K562 (cell line): ENCODE data around the gene BEND5.

Experiments used
- DPF2 ChIP-seq: fragments of 450-650 bp; IDR thresholded peaks from 2 replicates; pipeline ENCODE4 v1.6.1; 2016
- KDM5B ChIP-seq: fragments of 200-600 bp; sonication (generic); IDR thresholded peaks from 2 replicates; pipeline ENCODE4 v1.6.1; 2012; ENCODE audit warnings: low read depth, mild to moderate bottlenecking, moderate library complexity, low read length, control low read depth, inconsistent platforms; ENCODE audit not compliant: insufficient replicate concordance
- MAFK ChIP-seq: IDR thresholded peaks from 2 replicates; pipeline ENCODE4 v1.6.1; 2011; ENCODE audit warnings: low read length, improper control_type of control experiment
- NCOA4 ChIP-seq: fragments of 450-650 bp; IDR thresholded peaks from 2 replicates; pipeline ENCODE4 v1.6.1; 2018; ENCODE audit warnings: mild to moderate bottlenecking; ENCODE audit not compliant: partially characterized antibody
- POLR2H ChIP-seq: IDR thresholded peaks from 2 replicates; pipeline ENCODE4 v1.6.1; 2016; ENCODE audit warnings: missing genetic modification characterization, low read depth, mild to moderate bottlenecking, control low read depth, missing compliant biosample characterization, moderate library complexity
- SRSF7 ChIP-seq: fragments of 200-400 bp; formaldehyde crosslinking; optimal IDR thresholded peaks from 2 replicates; pipeline ENCODE3; 2017; ENCODE audit warnings: mild to moderate bottlenecking, low read depth, low read length
- TBP ChIP-seq: optimal IDR thresholded peaks from 2 replicates; pipeline ENCODE3; 2011; ENCODE audit warnings: low read depth, low read length, improper control_type of control experiment
- TCF7L2 ChIP-seq: fragments of 150-350 bp; IDR thresholded peaks from 2 replicates; pipeline ENCODE4 v1.6.1; 2016; ENCODE audit warnings: low read depth, mild to moderate bottlenecking, low read length, moderate library complexity
- ZNF232 ChIP-seq: sonication (generic); formaldehyde crosslinking; IDR thresholded peaks from 2 replicates; pipeline ENCODE4 v1.8.0; 2022; ENCODE audit warnings: mild to moderate bottlenecking, missing genetic modification reagents
- ZNF282 ChIP-seq: sonication (generic); formaldehyde crosslinking; IDR thresholded peaks from 2 replicates; pipeline ENCODE4 v1.8.1; 2023; ENCODE audit warnings: missing genetic modification reagents
- ZNF408 ChIP-seq: fragments of 250-450 bp; sonication (Bioruptor Pico); IDR thresholded peaks from 2 replicates; pipeline ENCODE4 v1.4.0; 2020; ENCODE audit warnings: low read depth, mild to moderate bottlenecking, moderate library complexity
- TF ChIP-seq, protein P1 (sequence below): sonication (generic); formaldehyde crosslinking; IDR thresholded peaks from 2 replicates; pipeline ENCODE4 v1.8.0; 2022; ENCODE audit warnings: mild to moderate bottlenecking, missing genetic modification reagents
- TF ChIP-seq, protein P2 (sequence below), 3 experiments: IDR thresholded peaks in 2 of 3; conservative IDR thresholded peaks in 1 of 3; 2 replicates each; pipeline ENCODE4 v1.5.1; 2011 to 2012; ENCODE audit warnings: low read length in 3 of 3, mild to moderate bottlenecking in 3 of 3, control low read depth in 2 of 3, improper control_type of control experiment in 1 of 3, inconsistent platforms in 1 of 3, low read depth in 1 of 3, mixed read lengths in 1 of 3, moderate library complexity in 1 of 3; ENCODE audit not compliant: insufficient read depth in 2 of 3
- TF ChIP-seq, protein P3 (sequence below): fragments of 250-450 bp; sonication (Bioruptor Pico); IDR thresholded peaks from 2 replicates; pipeline ENCODE4 v1.4.0; 2020; ENCODE audit warnings: mild to moderate bottlenecking, moderate library complexity

DNA sequence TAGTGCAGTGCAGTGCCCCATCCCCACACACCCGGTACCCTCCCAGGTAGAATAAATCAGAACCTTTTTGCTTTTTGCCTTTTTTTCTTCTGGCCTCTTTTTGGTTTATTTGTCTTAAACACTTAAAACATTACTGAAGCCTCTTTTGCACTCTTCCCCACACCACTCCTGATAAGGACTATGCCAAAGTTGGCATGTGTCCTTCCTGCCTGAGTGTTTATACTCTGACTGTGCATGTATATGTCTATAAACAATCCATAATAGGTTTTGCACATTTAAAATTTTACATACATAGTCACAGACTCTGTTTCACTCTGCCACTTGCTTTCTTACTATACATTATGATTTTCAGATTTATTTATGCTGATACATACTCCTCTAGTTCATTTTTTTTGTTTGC, 59.6 kb downstream of the BEND5 start:
- no peak for TF ChIP-seq SRSF7
- no peak for TF ChIP-seq MAFK
- TF ChIP-seq NCOA4, result no peak
- TF ChIP-seq TCF7L2, result no peak
- TF ChIP-seq TBP, result no peak
- no peak for TF ChIP-seq KDM5B
- no peak for TF ChIP-seq ZNF282 (CRISPR knock-in tag)
- TF ChIP-seq ZNF408 (CRISPR knock-in tag), result no peak
- TF ChIP-seq, protein P1, sequence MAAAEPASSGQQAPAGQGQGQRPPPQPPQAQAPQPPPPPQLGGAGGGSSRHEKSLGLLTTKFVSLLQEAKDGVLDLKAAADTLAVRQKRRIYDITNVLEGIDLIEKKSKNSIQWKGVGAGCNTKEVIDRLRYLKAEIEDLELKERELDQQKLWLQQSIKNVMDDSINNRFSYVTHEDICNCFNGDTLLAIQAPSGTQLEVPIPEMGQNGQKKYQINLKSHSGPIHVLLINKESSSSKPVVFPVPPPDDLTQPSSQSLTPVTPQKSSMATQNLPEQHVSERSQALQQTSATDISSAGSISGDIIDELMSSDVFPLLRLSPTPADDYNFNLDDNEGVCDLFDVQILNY (CRISPR knock-in tag), result no peak
- TF ChIP-seq, protein P2, sequence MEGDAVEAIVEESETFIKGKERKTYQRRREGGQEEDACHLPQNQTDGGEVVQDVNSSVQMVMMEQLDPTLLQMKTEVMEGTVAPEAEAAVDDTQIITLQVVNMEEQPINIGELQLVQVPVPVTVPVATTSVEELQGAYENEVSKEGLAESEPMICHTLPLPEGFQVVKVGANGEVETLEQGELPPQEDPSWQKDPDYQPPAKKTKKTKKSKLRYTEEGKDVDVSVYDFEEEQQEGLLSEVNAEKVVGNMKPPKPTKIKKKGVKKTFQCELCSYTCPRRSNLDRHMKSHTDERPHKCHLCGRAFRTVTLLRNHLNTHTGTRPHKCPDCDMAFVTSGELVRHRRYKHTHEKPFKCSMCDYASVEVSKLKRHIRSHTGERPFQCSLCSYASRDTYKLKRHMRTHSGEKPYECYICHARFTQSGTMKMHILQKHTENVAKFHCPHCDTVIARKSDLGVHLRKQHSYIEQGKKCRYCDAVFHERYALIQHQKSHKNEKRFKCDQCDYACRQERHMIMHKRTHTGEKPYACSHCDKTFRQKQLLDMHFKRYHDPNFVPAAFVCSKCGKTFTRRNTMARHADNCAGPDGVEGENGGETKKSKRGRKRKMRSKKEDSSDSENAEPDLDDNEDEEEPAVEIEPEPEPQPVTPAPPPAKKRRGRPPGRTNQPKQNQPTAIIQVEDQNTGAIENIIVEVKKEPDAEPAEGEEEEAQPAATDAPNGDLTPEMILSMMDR (IDR thresholded peaks at IDR 0.05 in 2 of 3, conservative IDR thresholded peaks at IDR 0.05 in 1 of 3; ENCODE audit: insufficient read depth in 2 of 3, low read depth in 1 of 3, low read length in 3 of 3), result no peak
- TF ChIP-seq, protein P3, sequence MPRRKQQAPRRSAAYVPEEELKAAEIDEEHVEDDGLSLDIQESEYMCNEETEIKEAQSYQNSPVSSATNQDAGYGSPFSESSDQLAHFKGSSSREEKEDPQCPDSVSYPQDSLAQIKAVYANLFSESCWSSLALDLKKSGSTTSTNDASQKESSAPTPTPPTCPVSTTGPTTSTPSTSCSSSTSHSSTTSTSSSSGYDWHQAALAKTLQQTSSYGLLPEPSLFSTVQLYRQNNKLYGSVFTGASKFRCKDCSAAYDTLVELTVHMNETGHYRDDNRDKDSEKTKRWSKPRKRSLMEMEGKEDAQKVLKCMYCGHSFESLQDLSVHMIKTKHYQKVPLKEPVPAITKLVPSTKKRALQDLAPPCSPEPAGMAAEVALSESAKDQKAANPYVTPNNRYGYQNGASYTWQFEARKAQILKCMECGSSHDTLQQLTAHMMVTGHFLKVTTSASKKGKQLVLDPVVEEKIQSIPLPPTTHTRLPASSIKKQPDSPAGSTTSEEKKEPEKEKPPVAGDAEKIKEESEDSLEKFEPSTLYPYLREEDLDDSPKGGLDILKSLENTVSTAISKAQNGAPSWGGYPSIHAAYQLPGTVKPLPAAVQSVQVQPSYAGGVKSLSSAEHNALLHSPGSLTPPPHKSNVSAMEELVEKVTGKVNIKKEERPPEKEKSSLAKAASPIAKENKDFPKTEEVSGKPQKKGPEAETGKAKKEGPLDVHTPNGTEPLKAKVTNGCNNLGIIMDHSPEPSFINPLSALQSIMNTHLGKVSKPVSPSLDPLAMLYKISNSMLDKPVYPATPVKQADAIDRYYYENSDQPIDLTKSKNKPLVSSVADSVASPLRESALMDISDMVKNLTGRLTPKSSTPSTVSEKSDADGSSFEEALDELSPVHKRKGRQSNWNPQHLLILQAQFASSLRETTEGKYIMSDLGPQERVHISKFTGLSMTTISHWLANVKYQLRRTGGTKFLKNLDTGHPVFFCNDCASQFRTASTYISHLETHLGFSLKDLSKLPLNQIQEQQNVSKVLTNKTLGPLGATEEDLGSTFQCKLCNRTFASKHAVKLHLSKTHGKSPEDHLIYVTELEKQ (CRISPR knock-in tag), result no peak
- no peak for TF ChIP-seq ZNF232 (CRISPR knock-in tag)
- no peak for TF ChIP-seq DPF2
- TF ChIP-seq POLR2H, result no peak
